GM12801 (cell line): ENCODE data around the gene SPAG7.

ENCODE experiments used
- CTCF ChIP-seq: IDR thresholded peaks from one replicate; pipeline ENCODE4 v1.5.1; 2011; ENCODE audit warnings: control low read depth; ENCODE audit not compliant: insufficient read length; ENCODE audit errors: extremely low read depth

SPAG7 gene

GRCh38 chr17:4938069-4938491, 29.5 kb downstream of the SPAG7 start:
- no peak for TF ChIP-seq CTCF

- no peak for TF ChIP-seq CTCF
Observed at GRCh38 chr17:4937553-4937952, 30.1 kb downstream of the SPAG7 start.

GRCh38 chr17:4936436-4936835, 31.2 kb downstream of the SPAG7 start:
- TF ChIP-seq CTCF = no peak

- TF ChIP-seq CTCF = no peak
Observed at GRCh38 chr17:4935650-4936049, 32.0 kb downstream of the SPAG7 start.

- no peak for TF ChIP-seq CTCF
Observed at GRCh38 chr17:4934173-4934979, 33.2 kb downstream of the SPAG7 start.

GRCh38 chr17:4933646-4934045, 34.0 kb downstream of the SPAG7 start:
- TF ChIP-seq CTCF = no peak

GRCh38 chr17:4932756-4933155, 34.9 kb downstream of the SPAG7 start:
- TF ChIP-seq CTCF = no peak
